GM18519 (cell line): ENCODE results near the gene PPM1N.

Experiments
- ATAC-seq: cut with Tn5 transposase; IDR thresholded peaks from one replicate; pipeline ENCODE4 v1.9.1; 2021; ENCODE audit warnings: mild to moderate bottlenecking, moderate library complexity; ENCODE audit not compliant: unreplicated experiment, low FRiP score

The PPM1N gene

DNA sequence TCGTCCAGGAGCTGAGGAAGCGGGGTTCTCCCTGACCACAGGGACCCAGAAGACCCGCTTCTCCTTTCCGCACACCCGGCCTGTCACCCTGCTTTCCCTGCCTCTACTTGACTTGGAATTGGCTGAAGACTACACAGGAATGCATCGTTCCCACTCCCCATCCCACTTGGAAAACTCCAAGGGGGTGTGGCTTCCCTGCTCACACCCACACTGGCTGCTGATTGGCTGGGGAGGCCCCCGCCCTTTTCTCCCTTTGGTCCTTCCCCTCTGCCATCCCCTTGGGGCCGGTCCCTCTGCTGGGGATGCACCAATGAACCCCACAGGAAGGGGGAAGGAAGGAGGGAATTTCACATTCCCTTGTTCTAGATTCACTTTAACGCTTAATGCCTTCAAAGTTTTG is 27.9 kb downstream of the PPM1N start:
- ATAC-seq, result no peak

DNA sequence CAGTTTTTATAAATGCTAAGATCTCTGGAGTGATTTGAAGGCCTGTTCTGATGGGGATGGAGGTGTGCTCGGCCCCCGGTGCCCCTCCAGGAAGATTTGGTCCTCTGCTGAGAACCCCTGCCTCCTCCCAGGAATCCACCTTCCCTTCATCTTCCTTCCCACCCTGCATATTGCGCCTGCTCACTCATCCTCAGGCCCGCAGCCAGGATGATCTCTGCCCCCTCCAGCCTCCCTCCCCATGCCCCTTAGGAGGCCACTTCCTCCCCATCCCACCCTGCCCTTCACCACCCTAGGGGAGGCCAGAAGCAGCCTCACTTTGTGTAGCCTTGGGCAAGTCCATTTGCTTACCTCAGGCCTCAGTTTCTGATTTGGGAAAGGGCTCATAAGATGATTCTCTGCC is 28.7 kb downstream of the PPM1N start:
- ATAC-seq, result no peak

DNA sequence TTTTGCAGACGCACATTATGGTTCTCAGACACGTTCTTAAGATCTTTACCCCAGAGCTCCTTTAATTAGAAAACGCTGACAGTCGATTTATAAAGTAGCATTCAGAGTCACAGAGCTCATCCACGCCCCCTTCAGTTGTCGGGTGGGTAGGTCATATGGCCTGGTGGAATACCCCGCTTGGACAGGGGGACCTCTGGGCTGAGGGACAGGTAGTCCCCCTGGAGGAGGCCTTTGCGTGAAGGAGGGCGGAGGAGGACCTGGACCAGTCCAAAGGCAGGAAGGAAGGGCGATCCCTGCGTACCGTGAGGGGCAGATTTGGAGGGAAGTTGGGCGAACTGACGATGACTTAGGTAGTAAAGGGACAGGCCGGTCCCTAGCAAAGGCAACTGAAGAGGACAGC is 29.5 kb downstream of the PPM1N start:
- ATAC-seq, result no peak

DNA sequence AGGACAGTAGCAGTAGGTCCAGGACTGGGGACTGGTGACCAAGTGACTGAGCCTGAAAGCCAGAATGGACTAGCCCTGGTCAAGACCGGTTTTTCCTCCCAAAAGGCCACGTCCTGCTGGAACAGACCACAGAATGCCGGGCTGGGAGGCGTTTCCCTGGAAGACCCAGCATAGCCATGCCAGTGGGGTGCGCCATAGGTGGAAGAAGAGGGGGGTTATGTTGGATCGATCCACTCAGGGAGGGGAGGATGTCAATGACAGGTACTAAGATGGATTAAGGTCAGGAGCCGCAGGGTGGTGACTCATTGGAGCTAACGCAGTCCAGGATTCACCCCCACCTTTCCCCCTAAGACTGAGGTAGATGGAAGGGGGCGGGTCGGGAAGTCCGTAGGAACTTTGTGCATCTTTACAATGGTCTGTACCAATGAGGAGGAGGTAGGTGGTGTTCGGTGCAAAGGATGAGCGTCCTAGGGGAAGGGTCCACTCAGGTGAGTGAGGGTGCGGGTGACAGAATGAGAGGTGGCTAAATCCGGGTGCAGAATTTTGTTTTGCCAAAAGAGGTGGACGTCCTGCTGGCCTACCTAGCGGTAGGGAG is 30.0 kb downstream of the PPM1N start:
- ATAC-seq, result no peak

DNA sequence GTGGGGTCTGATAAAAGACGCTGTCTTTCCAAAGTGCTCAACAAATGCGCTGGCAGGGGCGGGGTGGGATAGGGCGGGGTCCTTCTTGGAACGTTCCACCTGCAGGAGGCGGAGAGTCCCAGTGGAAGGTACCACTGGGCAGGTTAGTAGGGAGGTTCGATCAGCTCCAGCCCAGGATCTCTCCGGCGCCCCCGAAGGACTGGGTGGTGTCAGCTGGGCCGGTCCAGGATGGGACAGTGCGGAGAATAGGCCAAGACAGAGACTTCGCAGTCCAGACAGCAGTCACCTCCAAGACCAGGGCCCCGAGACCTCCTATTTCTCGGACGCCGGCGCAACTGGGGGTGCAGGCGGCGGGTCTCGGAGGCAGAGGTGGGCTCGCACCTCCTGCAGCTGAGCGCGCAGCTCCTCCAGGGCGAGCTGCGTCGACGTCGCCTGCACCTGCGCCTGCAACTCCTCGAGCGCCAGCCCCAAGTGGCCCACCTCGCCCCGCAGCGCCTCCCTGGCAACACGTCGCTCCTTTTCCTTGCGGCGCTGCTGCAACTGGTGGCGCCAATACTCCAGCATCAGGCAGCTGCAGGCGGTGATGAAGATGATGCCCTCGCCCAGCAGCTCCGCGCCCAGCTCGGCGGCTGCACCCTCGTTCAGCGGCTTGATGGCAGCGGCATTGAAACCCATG is 30.6 kb downstream of the PPM1N start:
- no peak for ATAC-seq

DNA sequence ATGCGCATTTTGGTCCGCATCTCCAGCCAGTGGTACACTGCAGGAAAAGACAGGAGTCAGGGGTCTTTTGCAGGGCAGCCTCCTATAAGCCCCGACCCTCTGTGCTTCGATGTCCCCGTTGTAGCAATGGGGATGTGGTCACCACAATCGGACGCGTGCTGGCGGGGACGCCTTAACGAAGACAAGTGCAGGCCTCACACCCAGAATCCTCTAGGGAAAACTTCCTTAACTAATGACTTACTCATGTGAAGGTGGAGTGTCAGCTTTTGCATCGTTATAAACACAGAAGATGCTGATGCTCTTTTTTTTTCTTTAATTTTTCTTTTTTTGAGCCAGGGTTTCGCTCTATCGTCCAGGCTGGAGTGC is 31.2 kb downstream of the PPM1N start:
- no peak for ATAC-seq

DNA sequence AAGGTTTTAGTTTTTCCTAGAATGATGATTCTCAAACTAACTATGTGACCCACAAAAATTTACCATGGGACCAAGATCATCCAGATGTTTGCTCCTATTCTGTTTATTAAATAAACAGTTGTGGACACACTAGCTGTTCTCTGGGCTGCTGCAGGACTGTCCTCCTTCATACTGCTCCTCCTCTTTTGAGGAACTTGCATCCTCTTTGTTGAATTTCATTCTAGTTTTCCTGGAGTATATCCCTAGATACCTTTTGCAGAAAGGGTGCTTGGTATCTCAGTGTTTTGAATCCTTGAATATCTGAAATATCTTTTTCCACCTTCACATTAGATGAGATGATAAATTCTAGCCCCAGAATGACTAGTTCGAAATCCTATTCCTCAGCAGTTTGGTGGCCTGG is 33.1 kb downstream of the PPM1N start:
- no peak for ATAC-seq

DNA sequence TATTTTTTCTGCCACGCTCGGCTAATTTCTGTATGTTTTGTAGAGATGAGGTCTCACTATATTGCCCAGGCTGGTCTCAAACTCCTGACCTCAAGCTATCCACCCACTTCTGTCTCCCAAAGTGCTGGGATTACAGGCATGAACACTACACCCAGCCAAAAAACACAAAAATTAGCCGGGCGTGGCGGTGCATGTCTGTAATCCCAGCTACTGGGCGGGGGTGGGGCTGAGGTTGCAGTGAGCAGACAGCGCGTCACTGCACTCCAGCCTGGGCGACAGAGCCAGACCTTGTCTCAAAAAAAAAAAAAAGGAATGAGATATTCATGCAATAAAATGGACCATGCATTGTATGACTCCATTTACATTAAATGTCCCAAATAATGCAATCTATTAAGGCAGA is 41.2 kb downstream of the PPM1N start:
- no peak for ATAC-seq

DNA sequence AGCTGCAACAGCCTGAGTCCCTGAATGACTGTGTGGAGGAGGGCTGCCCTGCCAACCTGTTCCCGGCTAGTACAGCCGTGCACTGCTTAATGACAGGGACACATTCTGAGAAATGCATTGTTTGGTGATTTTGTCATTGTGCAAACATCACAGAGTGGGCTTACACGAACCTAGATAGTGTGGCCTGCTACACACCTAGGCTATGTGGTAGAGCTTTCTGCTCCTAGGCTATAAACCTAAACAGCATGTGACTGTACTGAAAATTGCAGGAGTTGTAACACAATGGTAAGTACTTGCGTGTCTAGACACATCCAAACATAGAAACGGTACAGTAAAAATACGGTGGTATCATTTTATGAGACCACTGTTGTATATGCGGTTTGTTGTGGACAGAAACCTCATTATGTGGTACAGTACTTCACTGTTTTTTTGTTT is 44.0 kb downstream of the PPM1N start:
- ATAC-seq, result no peak

DNA sequence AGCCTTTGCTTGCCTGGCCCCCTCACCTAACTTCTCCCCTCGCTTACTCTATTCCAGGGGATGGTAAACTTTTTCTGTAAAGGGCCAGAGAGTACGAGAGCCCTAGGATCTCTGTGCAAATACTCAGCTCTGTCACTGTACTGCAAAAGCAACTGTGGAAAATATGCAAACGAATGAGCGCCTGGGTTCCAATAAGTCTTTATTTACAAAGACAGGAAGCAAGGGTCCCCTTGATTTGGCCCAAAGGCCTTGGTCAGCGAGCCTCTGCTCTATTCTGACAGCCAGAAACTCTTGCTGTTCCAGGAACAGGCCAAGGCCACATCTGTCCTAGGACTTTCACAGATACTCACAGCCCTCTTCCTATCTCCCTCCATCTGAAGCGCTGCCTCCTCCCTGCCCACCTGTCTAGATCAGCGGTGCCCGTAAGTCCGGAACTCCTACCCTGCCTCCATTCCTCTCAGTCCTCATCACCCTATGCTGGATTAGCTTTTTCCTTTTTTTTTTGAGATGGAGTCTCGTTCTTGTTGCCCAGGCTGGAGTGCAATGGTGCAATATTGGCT is 49.0 kb downstream of the PPM1N start:
- ATAC-seq, result no peak

DNA sequence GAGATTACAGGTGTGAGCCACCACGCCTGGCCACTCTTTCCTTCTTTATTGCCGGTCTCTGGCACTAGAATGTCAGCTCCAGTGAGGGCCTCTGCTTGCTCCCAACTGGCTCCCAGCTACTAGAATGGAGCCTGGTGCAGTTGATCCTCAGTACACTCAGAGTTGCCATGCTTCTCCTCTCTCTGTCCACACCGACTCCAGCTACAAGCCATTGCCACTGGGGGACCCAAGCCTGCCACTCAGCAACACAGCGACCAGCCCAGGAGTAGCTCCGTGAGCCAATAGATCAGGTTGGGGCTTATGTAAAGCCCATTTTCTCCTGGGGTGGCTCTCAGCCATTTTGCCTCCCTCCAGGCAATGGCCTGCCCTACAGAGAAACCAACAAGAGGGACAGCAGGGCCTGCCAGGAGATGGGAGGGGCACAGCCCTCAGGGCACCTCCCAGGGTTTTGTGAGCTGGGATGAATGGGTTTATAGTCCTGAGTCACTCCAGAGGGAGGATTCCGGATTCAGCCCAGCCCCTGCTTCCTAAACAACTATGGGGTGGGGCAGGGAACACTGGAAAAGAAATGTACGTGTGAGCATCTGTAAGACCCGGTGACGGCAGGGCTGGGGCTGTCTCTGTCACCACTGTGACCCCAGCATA is 49.8 kb downstream of the PPM1N start:
- ATAC-seq, result no peak
